Measurements from ENCODE around the gene KDM4B.

The KDM4B gene

GRCh38 chr19:5049561-5049960 lies 80.6 kb downstream of the KDM4B start:
- no peak for DNase-seq (ENCODE audit: low read depth)

- DNase-seq (ENCODE audit: low read depth): no peak
Measured at GRCh38 chr19:5050067-5050656, 81.2 kb downstream of the KDM4B start.

- DNase-seq (ENCODE audit: low read depth): no peak
Measured at GRCh38 chr19:5050905-5051304, 82.0 kb downstream of the KDM4B start.

- no peak for DNase-seq (ENCODE audit: low read depth)
Measured at GRCh38 chr19:5051619-5052018, 82.7 kb downstream of the KDM4B start.

- DNase-seq (ENCODE audit: low read depth): no peak
Measured at GRCh38 chr19:5052515-5052914, 83.6 kb downstream of the KDM4B start.

- DNase-seq (ENCODE audit: low read depth): no peak
Measured at GRCh38 chr19:5052945-5053485, 84.1 kb downstream of the KDM4B start.

GRCh38 chr19:5053661-5054060 lies 84.7 kb downstream of the KDM4B start:
- DNase-seq (ENCODE audit: low read depth): no peak

- DNase-seq (ENCODE audit: low read depth): no peak
Measured at GRCh38 chr19:5054551-5055456, 85.9 kb downstream of the KDM4B start.

GRCh38 chr19:5055457-5055776 lies 86.5 kb downstream of the KDM4B start:
- DNase-seq (ENCODE audit: low read depth): no peak

- no peak for DNase-seq (ENCODE audit: low read depth)
Measured at GRCh38 chr19:5057860-5058259, 88.9 kb downstream of the KDM4B start.

GRCh38 chr19:5058521-5059212 lies 89.8 kb downstream of the KDM4B start:
- no peak for DNase-seq (ENCODE audit: low read depth)

- no peak for DNase-seq (ENCODE audit: low read depth)
Measured at GRCh38 chr19:5059213-5059574, 90.3 kb downstream of the KDM4B start.

GRCh38 chr19:5059793-5060192 lies 90.9 kb downstream of the KDM4B start:
- DNase-seq (ENCODE audit: low read depth): no peak

- no peak for DNase-seq (ENCODE audit: low read depth)
Measured at GRCh38 chr19:5062195-5062594, 93.3 kb downstream of the KDM4B start.

- DNase-seq (ENCODE audit: low read depth): no peak
Measured at GRCh38 chr19:5062799-5063198, 93.9 kb downstream of the KDM4B start.

- no peak for DNase-seq (ENCODE audit: low read depth)
Measured at GRCh38 chr19:5063873-5064645, 95.1 kb downstream of the KDM4B start.

- DNase-seq (ENCODE audit: low read depth): no peak
Measured at GRCh38 chr19:5064896-5065295, 96.0 kb downstream of the KDM4B start.

- no peak for DNase-seq (ENCODE audit: low read depth)
Measured at GRCh38 chr19:5065663-5066093, 96.8 kb downstream of the KDM4B start.

- no peak for DNase-seq (ENCODE audit: low read depth)
Measured at GRCh38 chr19:5066768-5067167, 97.9 kb downstream of the KDM4B start.

GRCh38 chr19:5067678-5068077 lies 98.8 kb downstream of the KDM4B start:
- no peak for DNase-seq (ENCODE audit: low read depth)

GRCh38 chr19:5068233-5069072 lies 99.5 kb downstream of the KDM4B start:
- DNase-seq (ENCODE audit: low read depth): no peak
